C1 segment of cervical spinal cord (tissue), 14 donors: ENCODE measurements around the gene KLHL10.

Experiments
- DNase-seq, 14 donors: peaks; one replicate each; lab custom pipeline; 2025; lab: John Stamatoyannopoulos, UW

The KLHL10 gene

GRCh38 chr17:41837761-41838538 is at the start of gene KLHL10:
KLHL10 (plus strand) TSS chr17:41837825; CDS start chr17:41837933, 108 bp downstream.
- DNase-seq: no peak

GRCh38 chr17:41792845-41793783 is 44.5 kb upstream of the KLHL10 start:
- no peak for DNase-seq

- DNase-seq: no peak
Measured at GRCh38 chr17:41793784-41794539, 43.7 kb upstream of the KLHL10 start.

GRCh38 chr17:41794540-41794975 is 43.1 kb upstream of the KLHL10 start:
- DNase-seq: no peak

- no peak for DNase-seq
Measured at GRCh38 chr17:41796121-41796895, 41.3 kb upstream of the KLHL10 start.

GRCh38 chr17:41797377-41797776 is 40.2 kb upstream of the KLHL10 start:
- DNase-seq: no peak

- DNase-seq: no peak
Measured at GRCh38 chr17:41799366-41799765, 38.3 kb upstream of the KLHL10 start.

- DNase-seq: no peak
Measured at GRCh38 chr17:41800601-41801373, 36.8 kb upstream of the KLHL10 start.

- peak in 12 of 14 donors; percentile 13 to 80 (median 52) for DNase-seq
Measured at GRCh38 chr17:41801374-41802271, 36.0 kb upstream of the KLHL10 start.

- peak in 1 of 14 donors; percentile 22 for DNase-seq
Measured at GRCh38 chr17:41803049-41804020, 34.3 kb upstream of the KLHL10 start.

- DNase-seq: no peak
Measured at GRCh38 chr17:41806685-41807445, 30.8 kb upstream of the KLHL10 start.

- DNase-seq: peak in 1 of 14 donors; percentile 41
Measured at GRCh38 chr17:41810659-41811548, 26.7 kb upstream of the KLHL10 start.

- DNase-seq: peak in 12 of 14 donors; percentile 32 to 87 (median 72)
Measured at GRCh38 chr17:41811549-41812380, 25.9 kb upstream of the KLHL10 start, which contains the start of gene P3H4. P3H4 (minus strand) TSS chr17:41811949; CDS start chr17:41811915, 34 bp downstream.

GRCh38 chr17:41812381-41813151 is 25.1 kb upstream of the KLHL10 start, which contains the start of gene FKBP10:
FKBP10 (plus strand) TSS chr17:41813004; CDS start chr17:41813035, 31 bp downstream.
- peak in 12 of 14 donors; percentile 15 to 75 (median 52) for DNase-seq
